H9 (cell line): Measurements from ENCODE around the gene ACOT11. TPM values are rescaled to one million over a fixed set of nuclear protein-coding genes. Genes with fewer than 3 reads are reported as not detected.

ENCODE experiments used
- DNase-seq: peaks from one replicate; pipeline ENCODE4 v3.0.0-alpha.2; 2017
- H2AFZ ChIP-seq: one replicate; pipeline ENCODE4 v1.6.1; 2013; ENCODE audit warnings: mild to moderate bottlenecking, low read length, control low read depth, moderate library complexity
- H2AK5ac ChIP-seq: 2 replicates; pipeline ENCODE4 v1.6.1; 2013; ENCODE audit warnings: low read length, control low read depth, mixed read lengths; ENCODE audit not compliant: insufficient read length
- H2BK120ac ChIP-seq: one replicate; pipeline ENCODE4 v1.6.1; 2013; ENCODE audit warnings: low read depth, mild to moderate bottlenecking, low read length, control low read depth, inconsistent platforms; ENCODE audit not compliant: poor library complexity, severe bottlenecking
- H2BK12ac ChIP-seq: 2 replicates; pipeline ENCODE4 v1.6.1; 2013; ENCODE audit warnings: low read length, control low read depth, mixed read lengths, low read depth; ENCODE audit not compliant: insufficient read length
- H2BK15ac ChIP-seq: 2 replicates; pipeline ENCODE4 v1.6.1; 2013; ENCODE audit warnings: low read depth, low read length, control low read depth
- H2BK20ac ChIP-seq: one replicate; pipeline ENCODE4 v1.6.1; 2013; ENCODE audit warnings: low read depth, mild to moderate bottlenecking, low read length, control low read depth, inconsistent platforms; ENCODE audit not compliant: poor library complexity, severe bottlenecking
- H2BK5ac ChIP-seq: 2 replicates; pipeline ENCODE4 v1.6.1; 2013; ENCODE audit warnings: low read length, control low read depth, mixed read lengths; ENCODE audit not compliant: insufficient read length
- H3K14ac ChIP-seq: 2 replicates; pipeline ENCODE4 v1.6.1; 2013; ENCODE audit warnings: low read length, control low read depth; ENCODE audit not compliant: insufficient read depth
- H3K18ac ChIP-seq: 2 replicates; pipeline ENCODE4 v1.6.1; 2013; ENCODE audit warnings: low read depth, mild to moderate bottlenecking, mixed read lengths, low read length, control low read depth; ENCODE audit not compliant: insufficient read length
- H3K23ac ChIP-seq: 2 replicates; pipeline ENCODE4 v1.6.1; 2013; ENCODE audit warnings: low read length, control low read depth, mixed read lengths, low read depth; ENCODE audit not compliant: insufficient read length
- H3K23me2 ChIP-seq: 2 replicates; pipeline ENCODE4 v1.6.1; 2013; ENCODE audit warnings: low read depth, mild to moderate bottlenecking, mixed read lengths, low read length, control low read depth; ENCODE audit not compliant: insufficient read length, poor library complexity, severe bottlenecking
- H3K27ac ChIP-seq: 2 replicates; pipeline ENCODE4 v1.5.1; 2013; ENCODE audit warnings: low read length, control low read depth, mixed read lengths, low read depth; ENCODE audit not compliant: insufficient read length
- H3K27me3 ChIP-seq: 2 replicates; pipeline ENCODE4 v1.6.1; 2013; ENCODE audit warnings: low read length, control low read depth, inconsistent platforms; ENCODE audit not compliant: insufficient read depth
- H3K4ac ChIP-seq: 2 replicates; pipeline ENCODE4 v1.6.1; 2013; ENCODE audit warnings: low read depth, mild to moderate bottlenecking, control low read depth, inconsistent platforms, low read length, moderate library complexity
- H3K4me1 ChIP-seq: 2 replicates; pipeline ENCODE4 v1.6.1; 2013; ENCODE audit warnings: low read length, control low read depth, inconsistent platforms; ENCODE audit not compliant: insufficient read depth
- H3K4me2 ChIP-seq: 2 replicates; pipeline ENCODE4 v1.6.1; 2013; ENCODE audit warnings: low read length, control low read depth, mixed read lengths; ENCODE audit not compliant: insufficient read length, insufficient read depth
- H3K56ac ChIP-seq: 2 replicates; pipeline ENCODE4 v1.6.1; 2013; ENCODE audit warnings: low read depth, mild to moderate bottlenecking, mixed read lengths, low read length, control low read depth; ENCODE audit not compliant: insufficient read length
- H3K79me1 ChIP-seq: 2 replicates; pipeline ENCODE4 v1.6.1; 2013; ENCODE audit warnings: low read depth, mild to moderate bottlenecking, moderate library complexity, low read length, control low read depth, inconsistent platforms; ENCODE audit not compliant: insufficient read depth, poor library complexity, severe bottlenecking
- H3K79me2 ChIP-seq: 2 replicates; pipeline ENCODE4 v1.6.1; 2013; ENCODE audit warnings: low read length, control low read depth, inconsistent platforms; ENCODE audit not compliant: insufficient read depth
- H3K9ac ChIP-seq: 2 replicates; pipeline ENCODE4 v1.6.1; 2013; ENCODE audit warnings: low read length, control low read depth, mixed read lengths; ENCODE audit not compliant: insufficient read length; ENCODE audit errors: extremely low read depth
- H3K9me3 ChIP-seq: one replicate; pipeline ENCODE4 v1.6.1; 2013; ENCODE audit warnings: low read depth, low read length, inconsistent platforms; ENCODE audit not compliant: control insufficient read depth
- H3T11ph ChIP-seq: one replicate; pipeline ENCODE4 v1.6.1; 2013; ENCODE audit warnings: mild to moderate bottlenecking, low read length, control low read depth, inconsistent platforms
- H4K20me1 ChIP-seq: one replicate; pipeline ENCODE4 v1.6.1; 2013; ENCODE audit not compliant: control insufficient read depth, insufficient read length, insufficient read depth
- H4K5ac ChIP-seq: 2 replicates; pipeline ENCODE4 v1.6.1; 2013; ENCODE audit warnings: low read depth, mild to moderate bottlenecking, mixed read lengths, low read length, control low read depth; ENCODE audit not compliant: insufficient read length
- H4K8ac ChIP-seq: replicated peaks from 2 replicates; pipeline ENCODE4 v1.6.1; 2013; ENCODE audit warnings: low read length, control low read depth, mixed read lengths, low read depth; ENCODE audit not compliant: insufficient read length
- H4K91ac ChIP-seq: 2 replicates; pipeline ENCODE4 v1.6.1; 2013; ENCODE audit warnings: low read depth, mild to moderate bottlenecking, moderate library complexity, mixed read lengths, low read length, control low read depth; ENCODE audit not compliant: insufficient read length
- H3K27ac Mint-ChIP-seq, 3 experiments: 2 replicates in 2 of 3; 3 replicates in 1 of 3; pipeline ENCODE4 v1.8.0; 2020 to 2021; ENCODE audit warnings: mixed read lengths in 3 of 3, mild to moderate bottlenecking in 1 of 3, moderate library complexity in 1 of 3
- H3K27me3 Mint-ChIP-seq: 2 replicates; pipeline ENCODE4 v1.8.0; 2021; ENCODE audit warnings: low read depth, mild to moderate bottlenecking, moderate library complexity, mixed read lengths
- H3K36me3 Mint-ChIP-seq, 3 experiments: 2 replicates in 2 of 3; 3 replicates in 1 of 3; pipeline ENCODE4 v1.8.0; 2020 to 2021; ENCODE audit warnings: low read depth in 3 of 3, mixed read lengths in 3 of 3; ENCODE audit not compliant: insufficient read depth in 1 of 3
- H3K4me1 Mint-ChIP-seq, 2 experiments: 2 replicates each; pipeline ENCODE4 v1.8.0; 2020; ENCODE audit warnings: mixed read lengths in 2 of 2
- H3K4me3 Mint-ChIP-seq, 2 experiments: 2 replicates in 1 of 2; 3 replicates in 1 of 2; pipeline ENCODE4 v1.8.0; 2020 to 2021; ENCODE audit warnings: mild to moderate bottlenecking in 2 of 2, mixed read lengths in 2 of 2, moderate library complexity in 1 of 2
- H3K9me3 Mint-ChIP-seq, 2 experiments: 2 replicates in 1 of 2; 3 replicates in 1 of 2; pipeline ENCODE4 v1.8.0; 2020; ENCODE audit warnings: mild to moderate bottlenecking in 2 of 2, mixed read lengths in 2 of 2, moderate library complexity in 1 of 2
- WGBS: extraction: QIAGEN DNeasy Blood & Tissue Kit; methylation state at CpG from one replicate; pipeline ENCODE4 v1.1.7; 2013; ENCODE audit warnings: missing lambda C conversion rate, low lambda C conversion rate, mixed read lengths; ENCODE audit not compliant: insufficient read length; ENCODE audit errors: extremely low coverage; 5-methylcytosine and 5-hydroxymethylcytosine counted together
- total RNA-seq: library from RNA; stranded (reverse); gene quantifications from 2 replicates; pipeline ENCODE4 v1.2.1, GENCODE V29; 2021
- TF ChIP-seq, protein P1 (sequence below): fragments of 200-600 bp; sonication (generic); conservative IDR thresholded peaks from 3 replicates; pipeline ENCODE4 v1.8.0; 2021; ENCODE audit warnings: antibody characterized with exemption, mild to moderate bottlenecking

ACOT11 gene
- total RNA-seq, 1 experiment from 2014 or later: 4.0 TPM

DNA sequence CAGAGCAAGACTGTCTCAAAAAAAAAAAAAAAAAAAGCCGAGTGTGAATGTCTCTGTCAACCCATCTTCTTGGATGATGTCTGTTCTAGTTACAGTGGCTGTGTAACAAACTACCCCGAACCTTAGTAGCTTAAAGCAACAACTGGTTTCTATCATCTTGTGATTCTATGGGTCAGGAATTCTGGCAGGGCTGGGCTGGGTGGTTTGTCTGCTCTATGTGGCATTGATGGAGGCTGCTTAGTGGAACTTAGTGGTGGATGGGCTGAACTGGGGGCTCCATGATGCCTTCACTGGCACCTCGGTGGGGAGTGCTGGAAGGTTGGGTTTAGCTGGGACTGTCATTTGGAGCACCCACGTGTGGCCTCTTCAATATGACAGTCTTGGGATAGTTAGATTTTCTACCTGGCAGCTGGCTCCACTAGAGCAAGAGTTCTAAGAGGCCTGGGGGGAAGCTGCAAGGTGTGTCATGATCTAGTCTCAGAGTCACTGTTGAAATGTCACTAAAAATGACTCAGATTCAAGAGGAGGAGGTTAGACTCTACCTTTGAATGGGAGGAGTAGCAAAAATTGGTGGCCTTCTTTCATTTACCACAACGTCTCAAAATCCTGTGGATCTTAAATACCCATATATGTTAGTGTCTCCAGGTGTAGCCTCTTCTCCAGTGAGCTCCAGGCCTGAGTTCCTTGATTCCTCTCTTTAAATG is 18.6 kb downstream of the ACOT11 start:
- no peak overlapping the region for H3K4ac ChIP-seq
- no peak overlapping the region for H2BK20ac ChIP-seq
- no peaks in the 10 kb centered on the region for H3K9me3 ChIP-seq
- no peak overlapping the region for H2BK120ac ChIP-seq
- H3K9ac ChIP-seq: no peak overlapping the region
- Mint-ChIP-seq H3K27me3 (no peaks in the 10 kb centered on the region; the same call in 1 of the 2 replicates), H3K27ac (peak overlapping the region in 1 of 3 experiments; percentile 80; a peak in 2 of 7 replicates), H3K36me3 (peaks cover 0 to 2% (median 0%) of the 10 kb centered on the region in 3 experiments; a peak in 1 of 7 replicates), H3K9me3 (peaks cover 2 to 3% of the 10 kb centered on the region in 2 experiments; a peak in 3 of 5 replicates), H3K4me3 (no peak overlapping the region), H3K4me1 (peaks cover 26 to 45% of the 10 kb centered on the region in 2 experiments)
- H3K23ac ChIP-seq: no peak overlapping the region
- H2BK12ac ChIP-seq: no peak overlapping the region
- H3T11ph ChIP-seq: no peak overlapping the region
- H3K27ac ChIP-seq: no peak overlapping the region
- H3K4me2 ChIP-seq: no peak overlapping the region
- DNase-seq: no peak
- H3K27me3 ChIP-seq: no peaks in the 10 kb centered on the region
- H3K79me2 ChIP-seq: no peaks in the 10 kb centered on the region
- TF ChIP-seq, protein P1, sequence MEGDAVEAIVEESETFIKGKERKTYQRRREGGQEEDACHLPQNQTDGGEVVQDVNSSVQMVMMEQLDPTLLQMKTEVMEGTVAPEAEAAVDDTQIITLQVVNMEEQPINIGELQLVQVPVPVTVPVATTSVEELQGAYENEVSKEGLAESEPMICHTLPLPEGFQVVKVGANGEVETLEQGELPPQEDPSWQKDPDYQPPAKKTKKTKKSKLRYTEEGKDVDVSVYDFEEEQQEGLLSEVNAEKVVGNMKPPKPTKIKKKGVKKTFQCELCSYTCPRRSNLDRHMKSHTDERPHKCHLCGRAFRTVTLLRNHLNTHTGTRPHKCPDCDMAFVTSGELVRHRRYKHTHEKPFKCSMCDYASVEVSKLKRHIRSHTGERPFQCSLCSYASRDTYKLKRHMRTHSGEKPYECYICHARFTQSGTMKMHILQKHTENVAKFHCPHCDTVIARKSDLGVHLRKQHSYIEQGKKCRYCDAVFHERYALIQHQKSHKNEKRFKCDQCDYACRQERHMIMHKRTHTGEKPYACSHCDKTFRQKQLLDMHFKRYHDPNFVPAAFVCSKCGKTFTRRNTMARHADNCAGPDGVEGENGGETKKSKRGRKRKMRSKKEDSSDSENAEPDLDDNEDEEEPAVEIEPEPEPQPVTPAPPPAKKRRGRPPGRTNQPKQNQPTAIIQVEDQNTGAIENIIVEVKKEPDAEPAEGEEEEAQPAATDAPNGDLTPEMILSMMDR: no peak
- no CpG with 5 or more reads among the region's 5 CpGs for WGBS
- H4K91ac ChIP-seq: no peak overlapping the region
- no peak overlapping the region for H4K8ac ChIP-seq
- no peak overlapping the region for H4K5ac ChIP-seq
- no peaks in the 10 kb centered on the region for H3K23me2 ChIP-seq
- H2AK5ac ChIP-seq: no peak overlapping the region
- no peaks in the 10 kb centered on the region for H3K79me1 ChIP-seq
- H2BK15ac ChIP-seq: no peak overlapping the region
- H3K14ac ChIP-seq: no peak overlapping the region
- H3K4me1 ChIP-seq: peaks cover 8% of the 10 kb centered on the region; the same call in 1 of the 2 replicates
- H3K56ac ChIP-seq: no peak overlapping the region
- no peak overlapping the region for H3K18ac ChIP-seq
- no peaks in the 10 kb centered on the region for H4K20me1 ChIP-seq
- no peak overlapping the region for H2AFZ ChIP-seq
- H2BK5ac ChIP-seq: no peak overlapping the region
